OCI-LY7 (cell line): ENCODE measurements around the gene CTSO. TPM values are rescaled to one million over a fixed set of nuclear protein-coding genes. Genes with fewer than 3 reads are reported as not detected.

Experiments used
- BruUV-seq: library from RNA; stranded (reverse); fragments of 400-500 nt; replicated peaks from 2 replicates; lab custom pipeline; 2021; lab: Mats Ljungman, UMichigan
- CTCF ChIA-PET: fragments of 300-600 bp; sonication (Branson Sonifier 250); formaldehyde crosslinking; loops from one replicate; lab custom pipeline; 2022; ENCODE audit warnings: antibody characterized with exemption; ENCODE audit not compliant: unreplicated experiment; lab: Charles Lee
- POLR2A ChIA-PET: fragments of 300-600 bp; sonication (Branson Sonifier 250); formaldehyde crosslinking; loops from one replicate; lab custom pipeline; 2022; ENCODE audit warnings: antibody characterized with exemption; lab: Charles Lee
- DNase-seq: peaks from one replicate; pipeline ENCODE4 v3.0.0-alpha.2; 2015; ENCODE audit warnings: low spot score
- H2AFZ ChIP-seq: fragments of 200-600 bp; sonication (generic), shearing (Covaris generic); 2 replicates; pipeline ENCODE4 v1.6.1; 2014; ENCODE audit warnings: mild to moderate bottlenecking, antibody characterized with exemption, low read length, moderate library complexity
- H3K27ac ChIP-seq: fragments of 200-600 bp; sonication (generic); 2 replicates; pipeline ENCODE4 v1.5.1; 2014; ENCODE audit warnings: mixed run types, low read depth, mild to moderate bottlenecking, moderate library complexity, low read length, inconsistent platforms; ENCODE audit not compliant: poor library complexity, severe bottlenecking
- H3K36me3 ChIP-seq: fragments of 200-600 bp; sonication (generic); 2 replicates; pipeline ENCODE4 v1.6.1; 2014; ENCODE audit warnings: mild to moderate bottlenecking, antibody characterized with exemption, low read length, moderate library complexity, mixed read lengths; ENCODE audit not compliant: insufficient read depth
- H3K4me1 ChIP-seq: fragments of 200-600 bp; sonication (generic); 2 replicates; pipeline ENCODE4 v1.5.1; 2014; ENCODE audit warnings: mild to moderate bottlenecking, low read length; ENCODE audit not compliant: insufficient read depth, poor library complexity, severe bottlenecking
- H3K4me2 ChIP-seq: fragments of 200-600 bp; sonication (generic); 2 replicates; pipeline ENCODE4 v1.6.1; 2014; ENCODE audit warnings: mild to moderate bottlenecking, low read length
- H3K4me3 ChIP-seq: fragments of 200-600 bp; sonication (generic); 2 replicates; pipeline ENCODE4 v1.5.1; 2014; ENCODE audit warnings: mild to moderate bottlenecking, low read depth, low read length; ENCODE audit not compliant: poor library complexity, severe bottlenecking
- H3K79me2 ChIP-seq: fragments of 200-600 bp; sonication (generic); 2 replicates; pipeline ENCODE4 v1.6.1; 2016; ENCODE audit warnings: low read depth, mild to moderate bottlenecking, low read length, moderate library complexity, mixed read lengths; ENCODE audit not compliant: insufficient read depth
- H3K9me2 ChIP-seq: fragments of 200-600 bp; sonication (generic); 2 replicates; pipeline ENCODE4 v1.6.1; 2016; ENCODE audit warnings: mild to moderate bottlenecking, low read length, mixed read lengths; ENCODE audit not compliant: insufficient read depth
- H3K9me3 ChIP-seq: fragments of 200-600 bp; sonication (generic); 2 replicates; pipeline ENCODE4 v1.6.1; 2014; ENCODE audit warnings: mild to moderate bottlenecking, mixed run types, low read length, mixed read lengths
- H4K20me1 ChIP-seq: fragments of 200-600 bp; sonication (generic); 2 replicates; pipeline ENCODE4 v1.6.1; 2014; ENCODE audit warnings: mild to moderate bottlenecking, antibody characterized with exemption, low read length, moderate library complexity, mixed read lengths; ENCODE audit not compliant: insufficient read depth
- CTCF ChIP-seq: fragments of 200-600 bp; sonication (generic); conservative IDR thresholded peaks from 2 replicates; pipeline ENCODE4 v1.5.1; 2014; ENCODE audit warnings: mild to moderate bottlenecking, antibody characterized with exemption, low read length, moderate library complexity, mixed read lengths
- EZH2phosphoT487 ChIP-seq: fragments of 200-600 bp; sonication (generic); IDR thresholded peaks from 2 replicates; pipeline ENCODE4 v1.6.1; 2018; ENCODE audit warnings: low read depth, borderline replicate concordance, mild to moderate bottlenecking, mixed run types, antibody characterized with exemption, low read length, moderate library complexity, mixed read lengths
- intact Hi-C: fragments of 100-400 bp; cut with micrococcal nuclease; formaldehyde crosslinking; loops from one replicate; pipeline ENCODE4 v1.10.0; 2022; ENCODE audit not compliant: unreplicated experiment
- total RNA-seq, 2 experiments: library from RNA; depleted of rRNA in 1 of 2; stranded (reverse); fragments of >200 nt in 1 of 2; shearing (Covaris generic) in 1 of 2; gene quantifications; 2 replicates each; pipeline ENCODE4 v1.2.3, GENCODE V29; 2014 to 2022

CTSO gene
- total RNA-seq, 2 experiments from 2014 or later: 0.92 to 1.8 TPM

- Histone ChIP-seq H3K4me1 (no peaks in the 10 kb centered on the region), H3K4me3 (no peak overlapping the region), H4K20me1 (no peaks in the 10 kb centered on the region), H3K36me3 (no peaks in the 10 kb centered on the region), H3K9me2 (no peaks in the 10 kb centered on the region), H3K4me2 (no peak overlapping the region), H3K27ac (no peak overlapping the region), H2AFZ (no peak overlapping the region), H3K9me3 (no peaks in the 10 kb centered on the region), H3K79me2 (no peaks in the 10 kb centered on the region)
- BruUV-seq: no TSS peak
- intact Hi-C loops: no loop called here
- TF ChIP-seq CTCF: no peak
- TF ChIP-seq EZH2phosphoT487: no peak
- ChIA-PET POLR2A (no interaction called here), CTCF (no interaction called here)
- no peak for DNase-seq
These were observed 45.2 kb downstream of the CTSO start for GRCh38 chr4:155908187-155909139.

- H3K27ac ChIP-seq: no peak overlapping the region
- intact Hi-C loops: no loop called here
- no peak overlapping the region for H3K4me2 ChIP-seq
- TF ChIP-seq CTCF: no peak
- TF ChIP-seq EZH2phosphoT487: no peak
- no peak overlapping the region for H2AFZ ChIP-seq
- H3K9me2 ChIP-seq: no peaks in the 10 kb centered on the region
- ChIA-PET POLR2A (no interaction called here), CTCF (no interaction called here)
- DNase-seq: no peak
- no peaks in the 10 kb centered on the region for H3K4me1 ChIP-seq
- no peaks in the 10 kb centered on the region for H4K20me1 ChIP-seq
- H3K79me2 ChIP-seq: no peaks in the 10 kb centered on the region
- H3K9me3 ChIP-seq: no peaks in the 10 kb centered on the region
- H3K4me3 ChIP-seq: no peak overlapping the region
- no peaks in the 10 kb centered on the region for H3K36me3 ChIP-seq
- BruUV-seq: no TSS peak
These were observed 46.1 kb downstream of the CTSO start for GRCh38 chr4:155907556-155907955.

GRCh38 chr4:155906554-155907247 lies 47.0 kb downstream of the CTSO start:
- no peak for DNase-seq
- H3K79me2 ChIP-seq: no peaks in the 10 kb centered on the region
- no TSS peak for BruUV-seq
- no peaks in the 10 kb centered on the region for H4K20me1 ChIP-seq
- no peak for TF ChIP-seq EZH2phosphoT487
- TF ChIP-seq CTCF: no peak
- ChIA-PET CTCF (no interaction called here), POLR2A (no interaction called here)
- H3K9me3 ChIP-seq: no peaks in the 10 kb centered on the region
- H3K27ac ChIP-seq: no peak overlapping the region
- no peaks in the 10 kb centered on the region for H3K4me1 ChIP-seq
- no peak overlapping the region for H3K4me3 ChIP-seq
- intact Hi-C loops: no loop called here
- H3K36me3 ChIP-seq: no peaks in the 10 kb centered on the region
- no peaks in the 10 kb centered on the region for H3K9me2 ChIP-seq
- no peak overlapping the region for H3K4me2 ChIP-seq
- no peak overlapping the region for H2AFZ ChIP-seq
